HCT116 (cell line): ENCODE measurements around the gene GPD2. TPM values are rescaled to one million over a fixed set of nuclear protein-coding genes. Genes with fewer than 3 reads are reported as not detected.

ENCODE experiments used
- ATAC-seq: fragments of 200-7000 bp; cut with Tn5 transposase; 2 replicates; pipeline ENCODE4 v1.9.1; 2020; ENCODE audit warnings: mild to moderate bottlenecking, moderate library complexity
- BruUV-seq: library from RNA; stranded (reverse); fragments of 400-500 nt; replicated peaks from 2 replicates; lab custom pipeline; 2021; lab: Mats Ljungman, UMichigan
- CTCF ChIA-PET: fragments of 300-600 bp; sonication (Branson Sonifier 250); formaldehyde crosslinking; loops from one replicate; lab custom pipeline; 2021; ENCODE audit warnings: antibody characterized with exemption; lab: Charles Lee
- POLR2A ChIA-PET: fragments of 300-600, 350-600 bp; sonication (Branson Sonifier 250); formaldehyde crosslinking; loops from one replicate; lab custom pipeline; 2021; ENCODE audit warnings: antibody characterized with exemption; lab: Charles Lee
- RAD21 ChIA-PET, 2 experiments: fragments of 300-600 bp; sonication (Branson Sonifier 250); formaldehyde crosslinking; loops; one replicate each; lab custom pipeline; 2023; ENCODE audit warnings: low total read pairs in 2 of 2; ENCODE audit not compliant: uncharacterized antibody in 2 of 2, unreplicated experiment in 2 of 2, low non-redundant PET in 1 of 2; lab: Charles Lee
- DNase-seq: peaks from one replicate; pipeline ENCODE4 v3.0.0-alpha.2; 2010; ENCODE audit warnings: low read depth, low spot score
- H2AFZ ChIP-seq: fragments of 200-600 bp; shearing (Covaris generic), sonication (generic); 2 replicates; pipeline ENCODE4 v1.6.1; 2017; ENCODE audit warnings: low read depth, mixed run types, mixed read lengths, antibody characterized with exemption, low read length; ENCODE audit not compliant: poor library complexity, severe bottlenecking
- H3K27ac ChIP-seq: 2 replicates; pipeline ENCODE4 v1.5.1; 2012; ENCODE audit warnings: low read depth, low read length
- H3K27me3 ChIP-seq: fragments of 200-600 bp; sonication (generic); 2 replicates; pipeline ENCODE4 v1.6.1; 2016; ENCODE audit warnings: mixed run types, low read length, mixed read lengths; ENCODE audit not compliant: insufficient read depth
- H3K36me3 ChIP-seq, 2 experiments: fragments of 200-500 bp in 1 of 2; fragments of 200-600 bp in 1 of 2; sonication (Bioruptor generic) in 1 of 2; sonication (generic) in 1 of 2; 2 replicates each; pipeline versions ENCODE4 v1.5.1 to v1.6.1; 2014 to 2016; ENCODE audit warnings: low read length in 2 of 2, inconsistent platforms in 1 of 2, mixed read lengths in 1 of 2, mixed run types in 1 of 2; ENCODE audit not compliant: insufficient read depth in 2 of 2, control insufficient read depth in 1 of 2
- H3K4me1 ChIP-seq, 2 experiments: fragments of 200-600 bp in 1 of 2; sonication (generic) in 1 of 2; 2 replicates each; pipeline versions ENCODE4 v1.5.1 to v1.6.1; 2012 to 2017; ENCODE audit warnings: low read length in 2 of 2, inconsistent platforms in 1 of 2, mild to moderate bottlenecking in 1 of 2, mixed read lengths in 1 of 2, mixed run types in 1 of 2, moderate library complexity in 1 of 2; ENCODE audit not compliant: insufficient read depth in 2 of 2, control insufficient read depth in 1 of 2
- H3K4me2 ChIP-seq: fragments of 200-600 bp; sonication (generic); 2 replicates; pipeline ENCODE4 v1.6.1; 2017; ENCODE audit warnings: mixed run types, low read length, mixed read lengths
- H3K4me3 ChIP-seq, 2 experiments: fragments of 200-600 bp in 1 of 2; sonication (generic) in 1 of 2; replicated peaks in 1 of 2; 2 replicates each; pipeline ENCODE4 v1.5.1; 2011 to 2016; ENCODE audit warnings: low read length in 2 of 2, control low read depth in 1 of 2, low read depth in 1 of 2, mild to moderate bottlenecking in 1 of 2, mixed read lengths in 1 of 2, mixed run types in 1 of 2
- H3K79me2 ChIP-seq: fragments of 200-600 bp; sonication (generic); 2 replicates; pipeline ENCODE4 v1.6.1; 2017; ENCODE audit warnings: mild to moderate bottlenecking, mixed run types, low read length, moderate library complexity, mixed read lengths; ENCODE audit not compliant: insufficient read depth
- H3K9ac ChIP-seq: fragments of 200-600 bp; sonication (generic); 2 replicates; pipeline ENCODE4 v1.6.1; 2016; ENCODE audit warnings: low read length, mixed read lengths
- H3K9me2 ChIP-seq: fragments of 200-600 bp; sonication (generic), shearing (Covaris generic); 2 replicates; pipeline ENCODE4 v1.6.1; 2017; ENCODE audit warnings: mixed run types, mild to moderate bottlenecking, moderate library complexity; ENCODE audit not compliant: insufficient read depth
- H3K9me3 ChIP-seq, 2 experiments: fragments of 200-500 bp in 1 of 2; fragments of 200-600 bp in 1 of 2; sonication (Bioruptor generic) in 1 of 2; sonication (generic) in 1 of 2; 2 replicates each; pipeline ENCODE4 v1.6.1; 2014 to 2017; ENCODE audit warnings: low read length in 2 of 2, mixed read lengths in 2 of 2, inconsistent platforms in 1 of 2, low read depth in 1 of 2, mild to moderate bottlenecking in 1 of 2, mixed run types in 1 of 2, moderate library complexity in 1 of 2; ENCODE audit not compliant: control insufficient read depth in 1 of 2, insufficient read depth in 1 of 2
- H4K20me1 ChIP-seq: fragments of 200-600 bp; sonication (generic), shearing (Covaris generic); 2 replicates; pipeline ENCODE4 v1.6.1; 2017; ENCODE audit warnings: mixed run types, mild to moderate bottlenecking, moderate library complexity; ENCODE audit not compliant: insufficient read depth
- CEBPB ChIP-seq: IDR thresholded peaks from 2 replicates; pipeline ENCODE4 v1.6.1; 2012; ENCODE audit warnings: low read depth
- EZH2 ChIP-seq: fragments of 200-600 bp; sonication (generic); IDR thresholded peaks from 2 replicates; pipeline ENCODE4 v1.6.1; 2017; ENCODE audit warnings: antibody characterized with exemption, mixed run types
- EZH2phosphoT487 ChIP-seq: fragments of 200-600 bp; IDR thresholded peaks from 2 replicates; pipeline ENCODE4 v1.6.1; 2018; ENCODE audit warnings: antibody characterized with exemption, borderline replicate concordance
- POLR2A ChIP-seq: IDR thresholded peaks from 2 replicates; pipeline ENCODE4 v1.7.0; 2011; ENCODE audit warnings: borderline replicate concordance; ENCODE audit not compliant: insufficient read depth, insufficient read length; ENCODE audit errors: extremely low read depth
- POLR2AphosphoS5 ChIP-seq: IDR thresholded peaks from 2 replicates; pipeline ENCODE4 v1.6.1; 2011; ENCODE audit warnings: mild to moderate bottlenecking, low read depth, low read length, moderate library complexity
- SP1 ChIP-seq: IDR thresholded peaks from 2 replicates; pipeline ENCODE4 v1.6.1; 2012; ENCODE audit warnings: low read depth
- TCF7L2 ChIP-seq: IDR thresholded peaks from 2 replicates; pipeline ENCODE4 v1.7.0; 2011; ENCODE audit warnings: borderline replicate concordance, inconsistent platforms; ENCODE audit not compliant: insufficient read depth, insufficient read length; ENCODE audit errors: extremely low read depth
- YY1 ChIP-seq: IDR thresholded peaks from 2 replicates; pipeline ENCODE4 v1.6.1; 2011; ENCODE audit warnings: low read length, low read depth, moderate library complexity, mild to moderate bottlenecking; ENCODE audit not compliant: insufficient replicate concordance; ENCODE audit errors: extremely low read depth
- intact Hi-C: fragments of 100-400 bp; cut with micrococcal nuclease; formaldehyde crosslinking; loops from 2 replicates; pipeline ENCODE4 v1.10.0; 2022
- total RNA-seq: library from RNA; stranded (reverse); gene quantifications from one replicate; pipeline ENCODE4 v1.2.1, GENCODE V29; 2021; ENCODE audit not compliant: unreplicated experiment
- TF ChIP-seq, protein P1 (sequence below): IDR thresholded peaks from 2 replicates; pipeline ENCODE4 v1.6.1; 2012; ENCODE audit warnings: low read depth

The GPD2 gene
- total RNA-seq, 1 experiment from 2014 or later = 80.7 TPM

DNA sequence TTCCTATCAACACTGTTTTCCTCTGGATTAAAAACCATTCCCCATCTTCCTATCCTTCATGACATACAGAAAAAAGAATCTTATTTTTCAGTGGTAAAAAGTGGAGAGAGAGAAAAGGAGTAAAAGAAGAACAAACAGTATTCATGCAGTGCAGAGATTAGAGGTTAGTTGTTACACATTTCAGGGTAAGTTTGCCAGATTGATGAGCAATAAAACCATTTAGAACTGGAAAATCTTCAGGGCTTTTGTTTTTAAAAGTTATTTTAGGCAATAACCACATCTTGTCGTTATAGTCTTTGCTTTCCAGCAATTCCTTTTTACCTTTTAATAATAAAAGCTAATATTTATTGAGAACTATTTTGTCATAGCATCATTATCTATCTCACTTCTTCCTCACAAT lies 104.5 kb downstream of the GPD2 start:
- TF ChIP-seq POLR2AphosphoS5 = no peak
- no peak for TF ChIP-seq POLR2A
- TF ChIP-seq EZH2phosphoT487 = no peak
- no TSS peak for BruUV-seq
- Histone ChIP-seq H3K4me3 (no peak overlapping the region), H4K20me1 (no peaks in the 10 kb centered on the region), H3K27ac (no peak overlapping the region), H3K4me1 (no peaks in the 10 kb centered on the region), H3K9me2 (no peaks in the 10 kb centered on the region), H2AFZ (no peak overlapping the region), H3K36me3 (no peaks in the 10 kb centered on the region), H3K9ac (no peak overlapping the region), H3K4me2 (no peak overlapping the region), H3K9me3 (no peaks in the 10 kb centered on the region), H3K27me3 (no peaks in the 10 kb centered on the region), H3K79me2 (no peaks in the 10 kb centered on the region)
- intact Hi-C loops = no loop called here
- ATAC-seq (no peak), DNase-seq (no peak)
- ChIA-PET CTCF (no interaction called here), RAD21 (no interaction called here), POLR2A (no interaction called here)

DNA sequence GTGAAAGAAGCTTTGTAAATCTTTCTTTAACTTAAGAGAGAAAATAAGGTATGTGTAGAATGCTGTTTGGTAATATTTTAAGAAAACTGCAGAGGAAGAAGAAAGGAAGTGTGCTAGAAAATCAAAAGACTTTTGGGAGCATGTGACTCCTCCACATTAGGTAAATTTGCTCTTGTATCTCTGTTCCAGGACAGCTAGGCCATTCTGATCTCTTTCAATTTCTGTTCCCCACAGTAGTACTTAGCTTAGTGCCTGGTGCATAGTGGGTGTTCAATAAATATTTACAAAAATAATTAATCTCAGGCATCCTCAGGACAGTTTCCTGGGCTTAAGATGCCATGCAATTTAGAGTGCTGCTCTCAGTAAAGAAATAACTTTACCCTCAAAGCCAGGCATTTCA lies 105.0 kb downstream of the GPD2 start:
- no peak overlapping the region for H3K4me3 ChIP-seq
- DNase-seq (no peak), ATAC-seq (no peak)
- TF ChIP-seq TCF7L2 = no peak
- TF ChIP-seq YY1 = no peak
- TF ChIP-seq, protein P1, sequence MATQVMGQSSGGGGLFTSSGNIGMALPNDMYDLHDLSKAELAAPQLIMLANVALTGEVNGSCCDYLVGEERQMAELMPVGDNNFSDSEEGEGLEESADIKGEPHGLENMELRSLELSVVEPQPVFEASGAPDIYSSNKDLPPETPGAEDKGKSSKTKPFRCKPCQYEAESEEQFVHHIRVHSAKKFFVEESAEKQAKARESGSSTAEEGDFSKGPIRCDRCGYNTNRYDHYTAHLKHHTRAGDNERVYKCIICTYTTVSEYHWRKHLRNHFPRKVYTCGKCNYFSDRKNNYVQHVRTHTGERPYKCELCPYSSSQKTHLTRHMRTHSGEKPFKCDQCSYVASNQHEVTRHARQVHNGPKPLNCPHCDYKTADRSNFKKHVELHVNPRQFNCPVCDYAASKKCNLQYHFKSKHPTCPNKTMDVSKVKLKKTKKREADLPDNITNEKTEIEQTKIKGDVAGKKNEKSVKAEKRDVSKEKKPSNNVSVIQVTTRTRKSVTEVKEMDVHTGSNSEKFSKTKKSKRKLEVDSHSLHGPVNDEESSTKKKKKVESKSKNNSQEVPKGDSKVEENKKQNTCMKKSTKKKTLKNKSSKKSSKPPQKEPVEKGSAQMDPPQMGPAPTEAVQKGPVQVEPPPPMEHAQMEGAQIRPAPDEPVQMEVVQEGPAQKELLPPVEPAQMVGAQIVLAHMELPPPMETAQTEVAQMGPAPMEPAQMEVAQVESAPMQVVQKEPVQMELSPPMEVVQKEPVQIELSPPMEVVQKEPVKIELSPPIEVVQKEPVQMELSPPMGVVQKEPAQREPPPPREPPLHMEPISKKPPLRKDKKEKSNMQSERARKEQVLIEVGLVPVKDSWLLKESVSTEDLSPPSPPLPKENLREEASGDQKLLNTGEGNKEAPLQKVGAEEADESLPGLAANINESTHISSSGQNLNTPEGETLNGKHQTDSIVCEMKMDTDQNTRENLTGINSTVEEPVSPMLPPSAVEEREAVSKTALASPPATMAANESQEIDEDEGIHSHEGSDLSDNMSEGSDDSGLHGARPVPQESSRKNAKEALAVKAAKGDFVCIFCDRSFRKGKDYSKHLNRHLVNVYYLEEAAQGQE = no peak
- TF ChIP-seq POLR2A = no peak
- no peak for TF ChIP-seq EZH2
- no peak for TF ChIP-seq CEBPB
- TF ChIP-seq SP1 = no peak
- ChIA-PET CTCF (no interaction called here), RAD21 (interaction anchor here in 1 of 2 experiments (0.7 kb wide), 1 partner anchor 1451 kb away, joined by 3 read pairs; no protein-coding TSS in a partner anchor), POLR2A (no interaction called here)
- no peak overlapping the region for H3K27ac ChIP-seq
- H3K27me3 ChIP-seq = no peaks in the 10 kb centered on the region
- no TSS peak for BruUV-seq
- no peaks in the 10 kb centered on the region for H3K9me3 ChIP-seq
- H3K36me3 ChIP-seq = no peaks in the 10 kb centered on the region
- no peaks in the 10 kb centered on the region for H3K4me1 ChIP-seq
- no peaks in the 10 kb centered on the region for H3K79me2 ChIP-seq
- H3K9ac ChIP-seq = no peak overlapping the region
- H4K20me1 ChIP-seq = no peaks in the 10 kb centered on the region
- no peak overlapping the region for H2AFZ ChIP-seq
- no peak overlapping the region for H3K4me2 ChIP-seq
- no peaks in the 10 kb centered on the region for H3K9me2 ChIP-seq
- intact Hi-C loops = no loop called here
